H9 (cell line): ENCODE results near the gene LCE4A. TPM values are rescaled to one million over a fixed set of nuclear protein-coding genes. Genes with fewer than 3 reads are reported as not detected.

ENCODE experiments used
- DNase-seq: peaks from one replicate; pipeline ENCODE4 v3.0.0-alpha.2; 2017
- H2AFZ ChIP-seq: one replicate; pipeline ENCODE4 v1.6.1; 2013; ENCODE audit warnings: mild to moderate bottlenecking, low read length, control low read depth, moderate library complexity
- H2AK5ac ChIP-seq: 2 replicates; pipeline ENCODE4 v1.6.1; 2013; ENCODE audit warnings: low read length, control low read depth, mixed read lengths; ENCODE audit not compliant: insufficient read length
- H2BK120ac ChIP-seq: one replicate; pipeline ENCODE4 v1.6.1; 2013; ENCODE audit warnings: low read depth, mild to moderate bottlenecking, low read length, control low read depth, inconsistent platforms; ENCODE audit not compliant: poor library complexity, severe bottlenecking
- H2BK12ac ChIP-seq: 2 replicates; pipeline ENCODE4 v1.6.1; 2013; ENCODE audit warnings: low read length, control low read depth, mixed read lengths, low read depth; ENCODE audit not compliant: insufficient read length
- H2BK15ac ChIP-seq: 2 replicates; pipeline ENCODE4 v1.6.1; 2013; ENCODE audit warnings: low read depth, low read length, control low read depth
- H2BK20ac ChIP-seq: one replicate; pipeline ENCODE4 v1.6.1; 2013; ENCODE audit warnings: low read depth, mild to moderate bottlenecking, low read length, control low read depth, inconsistent platforms; ENCODE audit not compliant: poor library complexity, severe bottlenecking
- H2BK5ac ChIP-seq: 2 replicates; pipeline ENCODE4 v1.6.1; 2013; ENCODE audit warnings: low read length, control low read depth, mixed read lengths; ENCODE audit not compliant: insufficient read length
- H3K14ac ChIP-seq: 2 replicates; pipeline ENCODE4 v1.6.1; 2013; ENCODE audit warnings: low read length, control low read depth; ENCODE audit not compliant: insufficient read depth
- H3K18ac ChIP-seq: 2 replicates; pipeline ENCODE4 v1.6.1; 2013; ENCODE audit warnings: low read depth, mild to moderate bottlenecking, mixed read lengths, low read length, control low read depth; ENCODE audit not compliant: insufficient read length
- H3K23ac ChIP-seq: 2 replicates; pipeline ENCODE4 v1.6.1; 2013; ENCODE audit warnings: low read length, control low read depth, mixed read lengths, low read depth; ENCODE audit not compliant: insufficient read length
- H3K23me2 ChIP-seq: 2 replicates; pipeline ENCODE4 v1.6.1; 2013; ENCODE audit warnings: low read depth, mild to moderate bottlenecking, mixed read lengths, low read length, control low read depth; ENCODE audit not compliant: insufficient read length, poor library complexity, severe bottlenecking
- H3K27ac ChIP-seq: 2 replicates; pipeline ENCODE4 v1.5.1; 2013; ENCODE audit warnings: low read length, control low read depth, mixed read lengths, low read depth; ENCODE audit not compliant: insufficient read length
- H3K27me3 ChIP-seq: 2 replicates; pipeline ENCODE4 v1.6.1; 2013; ENCODE audit warnings: low read length, control low read depth, inconsistent platforms; ENCODE audit not compliant: insufficient read depth
- H3K4ac ChIP-seq: 2 replicates; pipeline ENCODE4 v1.6.1; 2013; ENCODE audit warnings: low read depth, mild to moderate bottlenecking, control low read depth, inconsistent platforms, low read length, moderate library complexity
- H3K4me1 ChIP-seq: 2 replicates; pipeline ENCODE4 v1.6.1; 2013; ENCODE audit warnings: low read length, control low read depth, inconsistent platforms; ENCODE audit not compliant: insufficient read depth
- H3K4me2 ChIP-seq: 2 replicates; pipeline ENCODE4 v1.6.1; 2013; ENCODE audit warnings: low read length, control low read depth, mixed read lengths; ENCODE audit not compliant: insufficient read length, insufficient read depth
- H3K56ac ChIP-seq: 2 replicates; pipeline ENCODE4 v1.6.1; 2013; ENCODE audit warnings: low read depth, mild to moderate bottlenecking, mixed read lengths, low read length, control low read depth; ENCODE audit not compliant: insufficient read length
- H3K79me1 ChIP-seq: 2 replicates; pipeline ENCODE4 v1.6.1; 2013; ENCODE audit warnings: low read depth, mild to moderate bottlenecking, moderate library complexity, low read length, control low read depth, inconsistent platforms; ENCODE audit not compliant: insufficient read depth, poor library complexity, severe bottlenecking
- H3K79me2 ChIP-seq: 2 replicates; pipeline ENCODE4 v1.6.1; 2013; ENCODE audit warnings: low read length, control low read depth, inconsistent platforms; ENCODE audit not compliant: insufficient read depth
- H3K9ac ChIP-seq: 2 replicates; pipeline ENCODE4 v1.6.1; 2013; ENCODE audit warnings: low read length, control low read depth, mixed read lengths; ENCODE audit not compliant: insufficient read length; ENCODE audit errors: extremely low read depth
- H3K9me3 ChIP-seq: one replicate; pipeline ENCODE4 v1.6.1; 2013; ENCODE audit warnings: low read depth, low read length, inconsistent platforms; ENCODE audit not compliant: control insufficient read depth
- H3T11ph ChIP-seq: one replicate; pipeline ENCODE4 v1.6.1; 2013; ENCODE audit warnings: mild to moderate bottlenecking, low read length, control low read depth, inconsistent platforms
- H4K20me1 ChIP-seq: one replicate; pipeline ENCODE4 v1.6.1; 2013; ENCODE audit not compliant: control insufficient read depth, insufficient read length, insufficient read depth
- H4K5ac ChIP-seq: 2 replicates; pipeline ENCODE4 v1.6.1; 2013; ENCODE audit warnings: low read depth, mild to moderate bottlenecking, mixed read lengths, low read length, control low read depth; ENCODE audit not compliant: insufficient read length
- H4K8ac ChIP-seq: replicated peaks from 2 replicates; pipeline ENCODE4 v1.6.1; 2013; ENCODE audit warnings: low read length, control low read depth, mixed read lengths, low read depth; ENCODE audit not compliant: insufficient read length
- H4K91ac ChIP-seq: 2 replicates; pipeline ENCODE4 v1.6.1; 2013; ENCODE audit warnings: low read depth, mild to moderate bottlenecking, moderate library complexity, mixed read lengths, low read length, control low read depth; ENCODE audit not compliant: insufficient read length
- H3K27ac Mint-ChIP-seq, 3 experiments: 2 replicates in 2 of 3; 3 replicates in 1 of 3; pipeline ENCODE4 v1.8.0; 2020 to 2021; ENCODE audit warnings: mixed read lengths in 3 of 3, mild to moderate bottlenecking in 1 of 3, moderate library complexity in 1 of 3
- H3K27me3 Mint-ChIP-seq: 2 replicates; pipeline ENCODE4 v1.8.0; 2021; ENCODE audit warnings: low read depth, mild to moderate bottlenecking, moderate library complexity, mixed read lengths
- H3K36me3 Mint-ChIP-seq, 3 experiments: 2 replicates in 2 of 3; 3 replicates in 1 of 3; pipeline ENCODE4 v1.8.0; 2020 to 2021; ENCODE audit warnings: low read depth in 3 of 3, mixed read lengths in 3 of 3; ENCODE audit not compliant: insufficient read depth in 1 of 3
- H3K4me1 Mint-ChIP-seq, 2 experiments: 2 replicates each; pipeline ENCODE4 v1.8.0; 2020; ENCODE audit warnings: mixed read lengths in 2 of 2
- H3K4me3 Mint-ChIP-seq, 2 experiments: 2 replicates in 1 of 2; 3 replicates in 1 of 2; pipeline ENCODE4 v1.8.0; 2020 to 2021; ENCODE audit warnings: mild to moderate bottlenecking in 2 of 2, mixed read lengths in 2 of 2, moderate library complexity in 1 of 2
- H3K9me3 Mint-ChIP-seq, 2 experiments: 2 replicates in 1 of 2; 3 replicates in 1 of 2; pipeline ENCODE4 v1.8.0; 2020; ENCODE audit warnings: mild to moderate bottlenecking in 2 of 2, mixed read lengths in 2 of 2, moderate library complexity in 1 of 2
- CTCF ChIP-seq: fragments of 200-600 bp; sonication (generic); conservative IDR thresholded peaks from 3 replicates; pipeline ENCODE4 v1.8.0; 2021; ENCODE audit warnings: antibody characterized with exemption, mild to moderate bottlenecking
- WGBS: extraction: QIAGEN DNeasy Blood & Tissue Kit; methylation state at CpG from one replicate; pipeline ENCODE4 v1.1.7; 2013; ENCODE audit warnings: missing lambda C conversion rate, low lambda C conversion rate, mixed read lengths; ENCODE audit not compliant: insufficient read length; ENCODE audit errors: extremely low coverage; 5-methylcytosine and 5-hydroxymethylcytosine counted together
- total RNA-seq: library from RNA; stranded (reverse); gene quantifications from 2 replicates; pipeline ENCODE4 v1.2.1, GENCODE V29; 2021

Gene LCE4A
- total RNA-seq, 1 experiment from 2014 or later, result not detected

DNA sequence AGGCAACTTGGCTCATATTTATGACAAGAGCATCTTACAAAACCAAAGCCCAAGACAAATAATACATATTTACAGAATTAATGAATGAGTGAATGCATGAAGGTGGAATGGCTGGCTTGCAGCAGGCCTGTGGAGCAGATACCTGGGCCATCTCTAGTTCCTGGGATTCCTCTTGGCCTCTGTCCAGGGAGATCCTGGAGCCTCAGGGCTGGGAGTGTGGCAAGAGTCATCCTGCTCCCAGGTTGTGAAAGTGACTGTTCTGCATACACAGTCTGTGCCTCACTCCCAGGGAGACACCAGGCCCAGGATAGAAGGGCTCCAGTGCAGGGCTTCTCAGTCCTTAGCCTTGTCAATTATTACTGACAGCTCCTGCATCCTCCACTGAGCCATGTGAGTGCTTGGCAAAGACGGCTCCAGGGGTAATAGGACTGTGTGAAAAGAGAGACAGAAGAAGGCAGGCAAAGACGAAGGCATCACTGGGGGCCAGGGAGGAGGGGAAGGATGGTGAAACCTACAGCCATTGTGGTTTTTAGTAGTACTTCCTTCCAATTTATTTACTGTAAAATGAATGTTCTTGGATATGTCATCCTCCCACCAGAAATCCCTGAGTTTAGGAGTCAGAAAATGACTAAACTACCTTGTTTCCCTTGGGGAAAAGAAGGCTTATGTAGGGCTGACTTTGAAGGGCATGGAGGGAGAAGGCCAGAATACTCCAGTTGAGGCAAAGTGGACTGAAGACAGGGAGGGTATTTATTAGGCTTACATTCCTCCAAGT lies 35.6 kb downstream of the LCE4A start:
- Mint-ChIP-seq H3K27ac (no peak overlapping the region), H3K4me1 (no peaks in the 10 kb centered on the region), H3K27me3 (peaks cover 6% of the 10 kb centered on the region; the same call in 1 of the 2 replicates), H3K36me3 (peaks cover 4 to 38% (median 7%) of the 10 kb centered on the region in 3 experiments; a peak in 6 of 7 replicates), H3K9me3 (peaks cover 96 to 97% of the 10 kb centered on the region in 2 experiments), H3K4me3 (no peak overlapping the region)
- Histone ChIP-seq H3K14ac (no peak overlapping the region), H3K27ac (no peak overlapping the region), H3K79me1 (no peaks in the 10 kb centered on the region), H3K27me3 (no peaks in the 10 kb centered on the region), H3K23ac (no peak overlapping the region), H3K9ac (no peak overlapping the region), H2AFZ (no peak overlapping the region), H3K23me2 (no peaks in the 10 kb centered on the region), H2BK20ac (no peak overlapping the region), H3K9me3 (peaks cover 94% of the 10 kb centered on the region), H3K4me1 (no peaks in the 10 kb centered on the region), H4K20me1 (no peaks in the 10 kb centered on the region), H2BK12ac (no peak overlapping the region), H2BK120ac (no peak overlapping the region), H3K79me2 (no peaks in the 10 kb centered on the region), H3K18ac (no peak overlapping the region), H3T11ph (no peak overlapping the region), H4K91ac (no peak overlapping the region), H3K4ac (no peak overlapping the region), H2BK5ac (no peak overlapping the region), H4K5ac (no peak overlapping the region), H3K56ac (no peak overlapping the region), H4K8ac (no peak overlapping the region), H2BK15ac (no peak overlapping the region), H2AK5ac (no peak overlapping the region), H3K4me2 (no peak overlapping the region)
- WGBS, result no CpG with 5 or more reads among the region's 2 CpGs
- TF ChIP-seq CTCF, result no peak
- DNase-seq, result no peak
